ENCODE measurements around the gene BEND2.
"Not testable (repeated sequence)": the region's sequence is repeated elsewhere in the genome, so short reads cannot be mapped to it uniquely, and the experiment has no call there.

The BEND2 gene

GRCh38 chrX:18220786-18221185 lies at the start of gene BEND2:
Gene BEND2 (minus strand): TSS chrX:18220886. CDS start chrX:18220750, 136 bp downstream.
- DNase-seq: no peak

- DNase-seq: no peak
These were observed 34.4 kb upstream of the BEND2 start for GRCh38 chrX:18255059-18255458.

GRCh38 chrX:18252644-18253359 lies 32.1 kb upstream of the BEND2 start:
- no peak for DNase-seq

- DNase-seq: not testable (repeated sequence)
These were observed 9.0 kb upstream of the BEND2 start for GRCh38 chrX:18229646-18230045.

- no peak for DNase-seq
These were observed 7.4 kb upstream of the BEND2 start for GRCh38 chrX:18228069-18228468.

GRCh38 chrX:18227458-18227857 lies 6.8 kb upstream of the BEND2 start:
- DNase-seq: no peak

GRCh38 chrX:18210470-18210869 lies 10.2 kb downstream of the BEND2 start:
- no peak for DNase-seq

GRCh38 chrX:18206657-18207056 lies 14.0 kb downstream of the BEND2 start:
- no peak for DNase-seq

- DNase-seq: no peak
These were observed 17.1 kb downstream of the BEND2 start for GRCh38 chrX:18203631-18204030.

GRCh38 chrX:18194688-18195087 lies 26.0 kb downstream of the BEND2 start:
- DNase-seq: no peak

GRCh38 chrX:18179446-18179845 lies 41.2 kb downstream of the BEND2 start:
- DNase-seq: no peak

GRCh38 chrX:18174971-18175370 lies 45.7 kb downstream of the BEND2 start:
- no peak for DNase-seq

- DNase-seq: no peak
These were observed 46.5 kb downstream of the BEND2 start for GRCh38 chrX:18174209-18174608.

- no peak for DNase-seq
These were observed 47.0 kb downstream of the BEND2 start for GRCh38 chrX:18173494-18174180.

GRCh38 chrX:18172970-18173369 lies 47.7 kb downstream of the BEND2 start:
- DNase-seq: no peak

- DNase-seq: no peak
These were observed 49.8 kb downstream of the BEND2 start for GRCh38 chrX:18170910-18171309.

GRCh38 chrX:18166068-18166467 lies 54.6 kb downstream of the BEND2 start:
- DNase-seq: no peak

- no peak for DNase-seq
These were observed 60.3 kb downstream of the BEND2 start for GRCh38 chrX:18160369-18160768.

GRCh38 chrX:18158963-18159362 lies 61.7 kb downstream of the BEND2 start:
- DNase-seq: no peak

- DNase-seq: no peak
These were observed 69.0 kb downstream of the BEND2 start for GRCh38 chrX:18151649-18152048.

- no peak for DNase-seq
These were observed 69.5 kb downstream of the BEND2 start for GRCh38 chrX:18151157-18151556.

GRCh38 chrX:18149454-18149853 lies 71.2 kb downstream of the BEND2 start:
- DNase-seq: no peak

- DNase-seq: no peak
These were observed 73.7 kb downstream of the BEND2 start for GRCh38 chrX:18146954-18147353.

- no peak for DNase-seq
These were observed 74.7 kb downstream of the BEND2 start for GRCh38 chrX:18146009-18146408.

- DNase-seq: no peak
These were observed 83.9 kb downstream of the BEND2 start for GRCh38 chrX:18136816-18137215.
